HL-60/S4 treated with phorbol 12-myristate 13-acetate at 8.2 ng/mL for 4 days and 3 days (cell line): ENCODE results near the gene UBAC2.
"Not testable (repeated sequence)": the region's sequence is repeated elsewhere in the genome, so short reads cannot be mapped to it uniquely, and the experiment has no call there.

Source experiments
- in situ Hi-C: fragments of 300-500 bp; cut with MboI; formaldehyde crosslinking; loops from 2 replicates; pipeline ENCODE4 v1.15.0; 2022; ENCODE audit warnings: low sequenced_read_pairs

Gene UBAC2

GRCh38 chr13:99404005-99404755 lies 203.5 kb downstream of the UBAC2 start:
- in situ Hi-C loops, result no loop called here

GRCh38 chr13:99405966-99406365 lies 205.3 kb downstream of the UBAC2 start:
- in situ Hi-C loops, result no loop called here

GRCh38 chr13:99406799-99407201 lies 206.1 kb downstream of the UBAC2 start:
- in situ Hi-C loops, result no loop called here

GRCh38 chr13:99407906-99408702 lies 207.4 kb downstream of the UBAC2 start:
- in situ Hi-C loops, result no loop called here

GRCh38 chr13:99408703-99409000 lies 208.0 kb downstream of the UBAC2 start:
- in situ Hi-C loops, result no loop called here

GRCh38 chr13:99409461-99410083 lies 208.9 kb downstream of the UBAC2 start:
- in situ Hi-C loops, result not testable (repeated sequence)

- in situ Hi-C loops, result not testable (repeated sequence)
These were observed 210.2 kb downstream of the UBAC2 start for GRCh38 chr13:99410646-99411475.

GRCh38 chr13:99412856-99413255 lies 212.2 kb downstream of the UBAC2 start:
- in situ Hi-C loops, result no loop called here

- in situ Hi-C loops, result no loop called here
These were observed 213.7 kb downstream of the UBAC2 start for GRCh38 chr13:99414048-99414995.

GRCh38 chr13:99415014-99415650 lies 214.5 kb downstream of the UBAC2 start:
- in situ Hi-C loops, result no loop called here

GRCh38 chr13:99415851-99416331 lies 215.2 kb downstream of the UBAC2 start:
- in situ Hi-C loops, result no loop called here

- in situ Hi-C loops, result no loop called here
These were observed 215.9 kb downstream of the UBAC2 start for GRCh38 chr13:99416411-99417121.

- in situ Hi-C loops, result no loop called here
These were observed 216.8 kb downstream of the UBAC2 start for GRCh38 chr13:99417201-99418102.

- in situ Hi-C loops, result no loop called here
These were observed 217.6 kb downstream of the UBAC2 start for GRCh38 chr13:99418103-99418842.

- in situ Hi-C loops, result no loop called here
These were observed 218.1 kb downstream of the UBAC2 start for GRCh38 chr13:99418843-99419140.

GRCh38 chr13:99419591-99420243 lies 219.1 kb downstream of the UBAC2 start:
- in situ Hi-C loops, result no loop called here

- in situ Hi-C loops, result no loop called here
These were observed 220.6 kb downstream of the UBAC2 start for GRCh38 chr13:99421271-99421670.
